Left colon (tissue), 2 donors: ENCODE data around the gene PEPD. TPM values are rescaled to one million over a fixed set of nuclear protein-coding genes. Genes with fewer than 3 reads are reported as not detected.
A peak's percentile ranks its signal among the peaks of the same experiment; 100 is the strongest.

Source experiments
- ATAC-seq: fragments of 200-7000 bp; cut with Tn5 transposase; one replicate; pipeline ENCODE4 v1.9.1; 2020; ENCODE audit warnings: mild to moderate bottlenecking, moderate library complexity
- DNase-seq, 2 donors: peaks; one replicate each; pipeline ENCODE4 v3.0.0-alpha.2; 2020
- intact Hi-C, 2 donors: fragments of 100-400 bp; cut with DNase I in 1 of 2; cut with micrococcal nuclease in 1 of 2; formaldehyde crosslinking; loops; one replicate each; pipeline versions ENCODE4 v1.11.2 to v1.14.0; 2022; cut with DNase I, micrococcal nuclease
- total RNA-seq, 2 donors: library from RNA; stranded (reverse); fragmentation: NEBNext Ultra II Directional; extraction: Animal tissue kit (Norgen Biotek cat#: 25700); gene quantifications; one replicate each; pipeline ENCODE4 v1.2.1, GENCODE V29; 2021
- donor health status: DM: no; HTN: no; CAD: no.
- donor health status: DM: yes; HTN: yes; CAD: no.

Gene PEPD
- total RNA-seq, 2 donors from 2014 or later = 35.7 to 86.1 TPM

- ATAC-seq = no peak
- no peak for DNase-seq
- intact Hi-C loops = no loop called here
Measured at GRCh38 chr19:33517922-33518321, 3.7 kb downstream of the PEPD start.

DNA sequence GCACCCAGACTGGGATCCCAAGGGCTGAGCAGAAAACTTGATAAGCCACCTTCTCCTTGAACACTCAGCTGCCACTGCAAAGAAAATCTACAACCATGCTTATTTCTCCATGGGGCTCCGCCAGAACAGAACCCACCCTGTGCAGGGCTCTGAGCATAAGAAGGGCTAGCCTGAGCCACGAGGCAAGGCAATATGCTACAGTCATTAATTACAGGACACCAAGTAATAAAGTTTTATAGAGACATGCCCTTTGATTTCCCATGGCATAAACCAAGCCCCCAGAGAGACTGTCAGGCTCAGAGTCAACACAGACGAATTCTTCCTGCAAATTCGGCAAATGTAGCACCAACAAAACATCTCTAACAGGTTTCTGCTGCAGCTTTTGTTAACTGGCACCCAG lies 5.7 kb downstream of the PEPD start:
- DNase-seq = no peak
- ATAC-seq = no peak
- intact Hi-C loops = no loop called here

GRCh38 chr19:33514885-33515551 lies 6.6 kb downstream of the PEPD start:
- intact Hi-C loops = no loop called here
- DNase-seq (peak in 1 of 2 donors; percentile 47), ATAC-seq (peak; percentile 91)

DNA sequence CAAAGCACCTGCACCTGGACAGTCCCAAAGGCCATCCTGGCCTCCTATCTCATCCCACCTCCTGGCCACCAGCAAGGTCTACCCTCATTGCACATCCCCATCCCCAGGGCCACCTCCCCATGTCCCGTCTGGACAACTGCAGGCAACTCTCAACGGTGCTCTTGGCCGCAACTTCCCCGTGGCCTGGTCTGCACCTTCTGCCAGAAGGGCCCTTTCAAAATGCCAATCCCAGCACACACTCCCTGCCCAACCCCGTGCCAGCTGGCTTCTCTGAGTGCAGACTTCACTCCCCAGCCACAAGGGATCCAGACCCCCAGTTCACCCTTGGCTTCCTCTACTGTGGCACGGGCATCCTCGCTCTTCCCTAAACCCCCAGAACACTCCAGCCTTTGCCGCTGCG lies 8.2 kb downstream of the PEPD start:
- DNase-seq (no peak), ATAC-seq (no peak)
- intact Hi-C loops = no loop called here

DNA sequence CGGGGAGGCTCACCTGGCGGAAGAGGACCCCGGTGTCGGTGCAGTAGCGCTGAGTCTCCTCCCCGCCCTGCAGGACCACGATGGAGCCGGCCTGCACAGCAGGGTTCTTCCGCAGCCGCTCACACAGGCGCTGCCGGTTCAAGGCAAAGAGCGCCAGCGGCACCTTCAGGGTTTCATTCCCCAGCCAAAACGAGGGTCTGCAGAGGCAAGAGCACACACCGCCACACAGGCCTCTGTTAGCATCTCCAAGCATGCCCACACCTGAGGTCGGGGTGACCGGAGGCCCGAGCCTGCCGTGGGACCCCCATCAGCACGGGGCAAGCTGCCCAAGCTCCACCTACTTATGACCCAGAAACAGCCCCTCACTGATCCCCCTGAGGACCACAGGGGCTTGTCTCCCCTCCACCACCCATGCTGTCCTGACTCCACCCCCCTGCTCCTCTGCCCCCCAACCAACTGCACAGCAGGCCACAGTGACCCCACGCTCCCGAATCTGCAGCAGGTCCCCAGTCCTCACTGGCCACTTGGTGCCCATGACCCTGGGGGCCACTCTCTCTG lies 8.9 kb downstream of the PEPD start:
- intact Hi-C loops = no loop called here
- DNase-seq = no peak
- no peak for ATAC-seq

GRCh38 chr19:33512021-33512420 lies 9.6 kb downstream of the PEPD start:
- ATAC-seq (no peak), DNase-seq (no peak)
- intact Hi-C loops = no loop called here

DNA sequence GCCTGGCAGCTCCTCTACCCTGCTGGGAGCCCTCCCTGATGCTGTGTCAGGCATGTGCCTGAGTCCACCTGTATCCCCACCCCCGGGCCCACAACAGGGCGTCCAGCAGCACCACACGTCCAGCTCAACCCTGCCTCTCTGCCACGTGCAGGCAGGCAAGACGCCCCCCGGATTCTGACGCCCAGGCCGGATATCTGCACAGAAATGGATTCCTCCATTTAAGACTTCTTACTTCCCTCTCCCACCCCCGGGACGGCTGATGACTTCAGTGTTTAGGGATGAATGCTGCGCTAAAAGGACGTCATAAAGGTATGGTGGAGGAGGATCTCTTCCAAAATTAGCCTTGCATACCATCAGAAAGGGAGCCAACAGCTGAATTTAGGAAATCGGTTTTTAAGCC lies 10.2 kb downstream of the PEPD start:
- ATAC-seq (no peak), DNase-seq (no peak)
- intact Hi-C loops = no loop called here

GRCh38 chr19:33510462-33511194 lies 11.0 kb downstream of the PEPD start:
- no peak for ATAC-seq
- no peak for DNase-seq
- intact Hi-C loops = no loop called here

DNA sequence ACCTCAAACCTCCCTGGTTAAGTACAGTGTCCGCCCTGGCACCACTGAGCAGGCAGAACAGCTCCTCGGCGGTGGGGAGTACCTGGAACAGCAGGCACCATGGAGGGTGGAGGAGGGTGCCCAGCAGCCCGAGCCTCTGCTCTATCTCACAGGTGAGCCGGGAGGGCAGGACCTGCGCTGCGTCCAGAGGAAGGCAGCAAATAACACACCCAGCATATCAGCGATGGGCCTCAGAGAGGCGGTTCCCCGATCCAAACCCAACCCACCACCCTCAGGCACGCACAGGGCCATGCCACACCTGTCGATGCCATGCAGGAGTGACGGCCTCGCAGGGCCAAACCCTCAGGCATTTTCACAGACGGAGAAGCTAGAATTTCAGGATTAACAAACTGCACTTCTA lies 11.8 kb downstream of the PEPD start:
- intact Hi-C loops = no loop called here
- peak; percentile 15 for ATAC-seq

DNA sequence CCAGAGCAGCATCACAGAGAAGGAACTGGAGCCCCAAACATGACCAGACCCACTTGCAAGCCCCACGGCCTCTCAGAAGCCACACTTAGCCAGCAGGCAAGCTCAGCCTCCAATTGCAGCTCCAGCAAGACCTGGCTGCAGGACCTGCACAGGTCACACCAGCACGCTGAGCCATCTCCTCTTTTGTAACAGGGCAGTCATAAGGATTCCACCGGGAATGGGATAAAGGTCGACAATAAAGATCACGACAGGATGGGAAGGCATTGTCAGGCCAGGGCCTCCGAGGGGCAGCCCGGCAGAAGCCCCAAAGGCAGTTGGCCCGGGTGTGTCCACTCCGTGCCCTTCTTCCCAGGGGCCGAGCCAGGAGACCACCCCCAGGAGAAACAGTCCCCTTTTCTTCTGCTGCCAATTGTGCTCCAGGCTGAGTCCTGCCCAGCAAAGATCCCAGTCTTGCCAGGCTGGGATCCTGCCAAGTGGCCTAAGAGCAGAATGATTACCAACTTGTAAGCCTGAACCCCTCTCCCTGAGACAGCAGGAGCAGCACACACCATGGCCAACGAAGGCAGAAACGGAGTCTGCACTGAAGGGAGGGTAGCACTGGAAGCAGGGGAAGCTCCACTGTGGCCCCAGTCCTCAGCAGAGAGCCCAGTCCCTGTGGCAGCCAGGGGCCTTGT lies 12.5 kb downstream of the PEPD start:
- intact Hi-C loops = no loop called here
- peak; percentile 87 for ATAC-seq
- no peak for DNase-seq

More for the DNA sequence above, 11.8 kb downstream of the PEPD start:
- DNase-seq = no peak

- intact Hi-C loops = no loop called here
- DNase-seq = no peak
- no peak for ATAC-seq
Measured at GRCh38 chr19:33508431-33508830, 13.2 kb downstream of the PEPD start.

DNA sequence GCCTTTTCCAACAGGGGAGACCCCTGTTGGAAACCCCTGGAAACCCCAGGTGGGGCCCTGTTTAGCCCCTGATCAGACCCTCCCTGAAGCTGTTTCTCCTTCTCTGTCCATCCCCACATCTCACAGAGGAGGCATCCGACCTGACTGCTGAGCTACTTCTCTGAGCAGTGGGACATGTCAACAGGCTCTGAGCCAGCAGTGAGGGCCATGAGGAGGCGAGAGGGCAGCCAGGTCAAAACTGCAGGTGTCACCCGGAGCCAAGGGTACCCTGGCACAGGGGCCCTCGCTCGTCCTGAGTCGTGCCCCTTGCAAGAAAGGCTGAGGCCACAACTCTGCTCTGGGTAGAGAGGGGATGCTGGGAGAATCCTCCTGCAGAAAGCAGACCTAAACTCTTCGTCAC lies 13.6 kb downstream of the PEPD start:
- ATAC-seq (no peak), DNase-seq (no peak)
- intact Hi-C loops = no loop called here

DNA sequence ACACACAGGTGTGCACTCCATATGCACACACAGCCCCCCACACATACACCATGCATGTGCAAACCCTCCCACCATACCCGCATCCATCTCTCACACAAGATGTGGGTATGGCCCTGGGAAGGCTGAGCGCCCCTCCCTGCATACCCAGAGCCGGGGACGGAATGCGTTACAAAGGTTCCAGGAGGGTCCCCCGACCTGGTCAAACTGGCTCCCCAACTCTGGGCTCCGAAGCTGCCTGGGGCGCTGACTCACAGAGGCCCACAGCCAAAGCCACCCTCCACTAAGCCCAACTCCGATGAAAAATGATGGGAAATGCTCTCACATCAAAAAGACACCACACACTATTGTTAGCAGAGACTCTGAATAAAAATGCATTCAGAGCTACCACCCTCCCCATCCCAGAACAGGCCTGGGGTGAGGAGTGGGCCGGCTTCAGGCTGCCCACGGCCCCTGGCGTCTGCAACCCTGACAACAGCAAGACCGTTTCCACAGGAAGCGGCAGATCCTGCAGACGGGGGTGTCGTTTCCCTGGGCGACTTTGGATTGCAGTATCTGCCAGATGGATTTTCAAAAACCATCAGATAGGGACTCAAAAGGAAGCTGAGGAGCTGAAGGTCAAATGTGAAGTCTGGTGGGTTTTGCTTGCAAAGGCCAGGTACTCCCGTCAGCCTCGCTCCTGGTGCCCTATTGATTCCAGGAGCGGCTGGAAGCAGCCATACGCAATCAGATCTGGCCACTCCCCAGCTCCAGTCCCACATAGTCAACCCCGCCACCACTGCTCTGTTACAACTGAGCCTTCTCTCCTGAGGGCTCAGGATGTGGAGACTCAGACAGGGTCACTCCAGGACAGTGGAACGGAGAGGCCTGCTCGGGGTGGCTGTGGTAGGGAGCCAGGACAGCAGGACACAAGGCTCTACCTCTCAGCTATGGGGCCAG lies 14.3 kb downstream of the PEPD start:
- intact Hi-C loops = no loop called here
- DNase-seq (no peak), ATAC-seq (no peak)

GRCh38 chr19:33506498-33506897 lies 15.1 kb downstream of the PEPD start:
- DNase-seq (no peak), ATAC-seq (no peak)
- intact Hi-C loops = no loop called here

DNA sequence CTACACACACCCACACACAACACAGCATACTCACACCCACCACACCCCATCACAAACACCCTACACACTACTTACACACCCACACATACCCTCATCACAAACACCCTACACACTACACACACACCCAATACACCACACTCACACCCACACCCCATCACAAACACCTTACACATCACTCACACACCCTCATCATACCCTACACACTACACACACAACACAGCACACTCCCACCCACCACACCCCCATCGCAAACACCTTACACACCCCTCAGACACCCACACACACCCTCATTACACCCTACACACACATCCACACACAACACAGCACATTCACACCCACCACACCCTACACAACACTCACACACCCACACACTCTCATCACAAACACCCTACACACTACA lies 15.8 kb downstream of the PEPD start:
- intact Hi-C loops = no loop called here
- DNase-seq (no peak), ATAC-seq (no peak)

- no peak for ATAC-seq
- intact Hi-C loops = no loop called here
- DNase-seq = no peak
Measured at GRCh38 chr19:33505148-33505547, 16.4 kb downstream of the PEPD start.

GRCh38 chr19:33504058-33504444 lies 17.5 kb downstream of the PEPD start:
- intact Hi-C loops = no loop called here
- DNase-seq (no peak), ATAC-seq (no peak)

DNA sequence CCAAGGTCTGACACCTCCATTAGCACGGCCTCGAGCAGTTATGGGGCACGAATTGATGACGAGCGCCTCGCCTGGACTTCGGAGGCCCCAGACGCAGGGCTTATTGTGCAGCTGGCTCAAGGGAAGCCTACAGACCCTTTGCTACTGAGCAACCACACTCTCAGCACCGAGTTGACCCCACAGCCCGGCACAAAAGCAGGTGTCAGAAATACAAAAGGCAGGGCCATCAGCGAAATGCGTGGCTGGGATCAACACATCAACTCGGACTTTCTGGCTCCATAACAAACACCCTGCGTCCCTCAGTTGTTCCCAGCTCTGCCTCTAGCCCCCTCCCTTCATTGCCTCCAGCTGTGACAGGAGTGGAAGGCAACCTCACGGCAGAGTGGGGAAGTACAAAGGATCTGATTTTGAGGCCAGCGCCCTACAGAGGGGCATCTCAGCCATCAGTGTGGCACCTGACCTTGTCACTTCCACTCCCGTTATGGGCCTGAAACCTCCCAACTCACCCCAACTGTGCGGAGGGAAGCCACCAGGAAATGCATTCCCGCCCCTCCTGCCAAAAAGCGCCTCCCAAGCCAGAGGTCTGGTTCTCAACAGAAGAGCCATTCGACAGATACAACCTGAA lies 18.0 kb downstream of the PEPD start:
- intact Hi-C loops = no loop called here
- ATAC-seq (no peak), DNase-seq (no peak)

DNA sequence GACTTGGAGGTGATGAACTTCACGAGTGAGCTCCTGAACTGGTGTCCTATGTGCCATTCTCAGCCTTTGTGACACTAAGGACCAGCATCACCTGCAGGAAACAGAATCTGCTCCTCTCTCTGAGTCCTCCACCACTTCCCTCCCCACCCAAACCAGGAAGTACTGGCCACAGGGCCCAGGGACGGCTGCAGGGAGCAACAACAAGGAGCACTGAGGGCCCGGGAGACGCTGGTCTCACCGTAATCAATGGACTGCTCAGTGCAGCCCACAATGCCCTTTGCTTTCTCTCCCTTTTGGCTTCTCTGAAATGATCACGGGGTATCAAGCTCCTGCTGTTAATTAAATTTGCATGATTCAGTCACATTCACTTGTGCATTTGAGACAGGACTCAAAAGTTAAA lies 18.6 kb downstream of the PEPD start:
- intact Hi-C loops = no loop called here
- ATAC-seq (peak; percentile 46), DNase-seq (no peak)
